Measurements from ENCODE around the gene CDKN1A. TPM values are rescaled to one million over a fixed set of nuclear protein-coding genes. Genes with fewer than 3 reads are reported as not detected.
A peak's percentile ranks its signal among the peaks of the same experiment; 100 is the strongest.

CDKN1A gene
- total RNA-seq, 1 donor from 2014 or later = 50.4 TPM

GRCh38 chr6:36691011-36691410 is 12.5 kb downstream of the CDKN1A start:
- Mint-ChIP-seq H3K27me3 (no peaks in the 10 kb centered on the region), H3K9me3 (peaks cover 3% of the 10 kb centered on the region), H3K4me3 (no peak overlapping the region), H3K27ac (peak overlapping the region; percentile 93), H3K36me3 (ENCODE audit: low read depth) (peaks cover 24% of the 10 kb centered on the region), H3K4me1 (peaks cover 84% of the 10 kb centered on the region)
- ChIA-PET CTCF (interaction anchor here (1.3 to 2.2 kb wide), 2 partner anchors 25 to 68 kb away, joined by 3 to 11 read pairs; no protein-coding TSS in a partner anchor), POLR2A (interaction anchor here (1.0 to 8.1 kb wide), 3 partner anchors 10 to 64 kb away, joined by 3 to 88 read pairs (median 3); partner anchors contain the start of gene CDKN1A)
- ATAC-seq (ENCODE audit: low read depth) = no peak
- intact Hi-C loops (cut with micrococcal nuclease) = no loop called here
- no peak for TF ChIP-seq CTCF (IDR thresholded peaks at IDR 0.05)
- no peak for DNase-seq

GRCh38 chr6:36691612-36692011 is 13.1 kb downstream of the CDKN1A start:
- intact Hi-C loops (cut with micrococcal nuclease) = loop anchor here (1.0 to 2.0 kb wide), 3 partner anchors 8 to 67 kb away; no protein-coding TSS in a partner anchor
- no peak for DNase-seq
- TF ChIP-seq CTCF (IDR thresholded peaks at IDR 0.05) = no peak
- H3K4me1 Mint-ChIP-seq = peaks cover 82% of the 10 kb centered on the region
- H3K27ac Mint-ChIP-seq = peak overlapping the region; percentile 93
- peak overlapping the region; percentile 41 for H3K4me3 Mint-ChIP-seq
- POLR2A ChIA-PET = interaction anchor here (0.6 to 8.1 kb wide), 6 partner anchors 11 to 478 kb away, joined by 3 to 88 read pairs (median 4); partner anchors contain the start of gene CDKN1A
- H3K36me3 Mint-ChIP-seq (ENCODE audit: low read depth) = peaks cover 21% of the 10 kb centered on the region
- no peaks in the 10 kb centered on the region for H3K27me3 Mint-ChIP-seq
- peaks cover 3% of the 10 kb centered on the region for H3K9me3 Mint-ChIP-seq
- CTCF ChIA-PET = interaction anchor here (1.0 to 1.5 kb wide), 3 partner anchors 31 to 268 kb away, joined by 4 to 6 read pairs (median 4); no protein-coding TSS in a partner anchor
- ATAC-seq (ENCODE audit: low read depth) = no peak

GRCh38 chr6:36692220-36692619 is 13.7 kb downstream of the CDKN1A start:
- Mint-ChIP-seq H3K27ac (peak overlapping the region; percentile 93), H3K4me3 (peak overlapping the region; percentile 57), H3K36me3 (ENCODE audit: low read depth) (peaks cover 15% of the 10 kb centered on the region), H3K9me3 (peaks cover 3% of the 10 kb centered on the region), H3K27me3 (no peaks in the 10 kb centered on the region), H3K4me1 (peaks cover 82% of the 10 kb centered on the region)
- peak; percentile 98 for ATAC-seq (ENCODE audit: low read depth)
- POLR2A ChIA-PET = interaction anchor here (0.6 to 8.1 kb wide), 7 partner anchors 11 to 477 kb away, joined by 3 to 88 read pairs (median 4); partner anchors contain the start of gene CDKN1A
- no peak for DNase-seq
- no peak for TF ChIP-seq CTCF (IDR thresholded peaks at IDR 0.05)
- CTCF ChIA-PET = interaction anchor here (0.6 to 1.5 kb wide), 8 partner anchors 12 to 269 kb away, joined by 3 to 6 read pairs (median 4); partner anchors contain the start of gene CDKN1A
- intact Hi-C loops (cut with micrococcal nuclease) = loop anchor here (1.0 to 2.0 kb wide), 3 partner anchors 9 to 67 kb away; no protein-coding TSS in a partner anchor

- TF ChIP-seq CTCF (IDR thresholded peaks at IDR 0.05) = no peak
- intact Hi-C loops (cut with micrococcal nuclease) = loop anchor here (1.0 to 2.0 kb wide), 3 partner anchors 10 to 66 kb away; no protein-coding TSS in a partner anchor
- peaks cover 8% of the 10 kb centered on the region for H3K36me3 Mint-ChIP-seq (ENCODE audit: low read depth)
- H3K4me1 Mint-ChIP-seq = peaks cover 77% of the 10 kb centered on the region
- peaks cover 3% of the 10 kb centered on the region for H3K9me3 Mint-ChIP-seq
- ChIA-PET CTCF (interaction anchor here (0.6 to 1.5 kb wide), 7 partner anchors 13 to 78 kb away, joined by 3 to 5 read pairs (median 4); partner anchors contain the start of gene CDKN1A), POLR2A (interaction anchor here (0.5 to 8.1 kb wide), 6 partner anchors 12 to 87 kb away, joined by 3 to 88 read pairs (median 6); partner anchors contain the start of gene CDKN1A)
- no peaks in the 10 kb centered on the region for H3K27me3 Mint-ChIP-seq
- peak overlapping the region; percentile 93 for H3K27ac Mint-ChIP-seq
- no peak overlapping the region for H3K4me3 Mint-ChIP-seq
- DNase-seq (no peak), ATAC-seq (ENCODE audit: low read depth) (no peak)
Observed at GRCh38 chr6:36692861-36693702, 14.6 kb downstream of the CDKN1A start.

Measured in activated B cell treated with CpG ODN at 0.5 μM for 24 hours (primary cell).